GM12878 (cell line): Measurements from ENCODE around the gene PRKN. TPM values are rescaled to one million over a fixed set of nuclear protein-coding genes. Genes with fewer than 3 reads are reported as not detected.

Source experiments
- ATAC-seq: fragments of 200-7000 bp; cut with Tn5 transposase; 3 replicates; pipeline ENCODE4 v1.9.1; 2020; ENCODE audit warnings: mild to moderate bottlenecking, moderate library complexity
- BruUV-seq: library from RNA; stranded (reverse); fragments of 400-500 nt; replicated peaks from 2 replicates; lab custom pipeline; 2021; lab: Mats Ljungman, UMichigan
- CTCF ChIA-PET: fragments of 300-600 bp; sonication (Branson Sonifier 250); formaldehyde crosslinking; extraction: SDS; loops from one replicate; lab custom pipeline; 2021; ENCODE audit warnings: inconsistent platforms; lab: Yijun Ruan, JAX
- POLR2A ChIA-PET: fragments of 350-600 bp; formaldehyde crosslinking; extraction: SDS; loops from one replicate; lab custom pipeline; 2021; ENCODE audit warnings: inconsistent platforms; lab: Charles Lee
- RAD21 ChIA-PET: fragments of 300-600 bp; sonication (Branson Sonifier 250); formaldehyde crosslinking; loops from one replicate; lab custom pipeline; 2023; ENCODE audit warnings: antibody characterized with exemption; ENCODE audit not compliant: unreplicated experiment; lab: Charles Lee
- SMC1A ChIA-PET: fragments of 300-600 bp; sonication (Branson Sonifier 250); formaldehyde crosslinking; loops from one replicate; lab custom pipeline; 2023; ENCODE audit not compliant: unreplicated experiment, uncharacterized antibody; lab: Charles Lee
- DNase-seq: peaks from one replicate; pipeline ENCODE4 v3.0.0-alpha.2; 2011; ENCODE audit warnings: low read depth, low spot score
- FAIRE-seq: peaks from 3 replicates; lab custom pipeline; 2011; peaks lifted over from hg19 to GRCh38; lab: Jason Lieb, UNC
- H2AFZ ChIP-seq: 2 replicates; pipeline ENCODE4 v1.6.0; 2011; ENCODE audit warnings: low read depth, low read length, control low read depth; ENCODE audit not compliant: control insufficient read depth
- H3K27ac ChIP-seq: 2 replicates; pipeline ENCODE4 v1.5.1; 2011; ENCODE audit warnings: control low read depth; ENCODE audit not compliant: control insufficient read depth, insufficient read depth
- H3K27me3 ChIP-seq, 2 experiments: replicated peaks in 1 of 2; 2 replicates each; pipeline versions ENCODE4 v1.6.0 to v1.6.1; 2011; ENCODE audit warnings: low read length in 1 of 2; ENCODE audit not compliant: control insufficient read depth in 2 of 2, insufficient read depth in 2 of 2
- H3K36me3 ChIP-seq, 2 experiments: 2 replicates each; pipeline ENCODE4 v1.5.1; 2011; ENCODE audit warnings: low read length in 1 of 2; ENCODE audit not compliant: control insufficient read depth in 2 of 2, insufficient read depth in 2 of 2
- H3K4me1 ChIP-seq: 2 replicates; pipeline ENCODE4 v1.6.1; 2011; ENCODE audit warnings: mild to moderate bottlenecking, low read length, moderate library complexity, mixed read lengths; ENCODE audit not compliant: control insufficient read depth, insufficient read depth
- H3K4me2 ChIP-seq: 2 replicates; pipeline ENCODE4 v1.6.0; 2011; ENCODE audit warnings: control low read depth; ENCODE audit not compliant: control insufficient read depth, insufficient read depth
- H3K4me3 ChIP-seq: fragments of 200-600 bp; sonication (generic); 2 replicates; pipeline ENCODE4 v1.5.1; 2016
- H3K79me2 ChIP-seq: 2 replicates; pipeline ENCODE4 v1.6.0; 2011; ENCODE audit warnings: low read length; ENCODE audit not compliant: control insufficient read depth, insufficient read depth
- H3K9ac ChIP-seq: 2 replicates; pipeline ENCODE4 v1.8.0; 2011; ENCODE audit warnings: low read length, control low read depth, mixed read lengths; ENCODE audit not compliant: control insufficient read depth, insufficient read depth
- H3K9me3 ChIP-seq: replicated peaks from 3 replicates; pipeline ENCODE4 v1.5.1; 2011; ENCODE audit warnings: mild to moderate bottlenecking, low read length; ENCODE audit not compliant: control insufficient read depth, insufficient read depth
- H4K20me1 ChIP-seq: 2 replicates; pipeline ENCODE4 v1.6.0; 2011; ENCODE audit not compliant: control insufficient read depth, insufficient read depth
- ATF7 ChIP-seq: fragments of 450-650 bp; IDR thresholded peaks from 2 replicates; pipeline ENCODE4 v1.6.1; 2016; ENCODE audit warnings: low read depth, mild to moderate bottlenecking
- EGR1 ChIP-seq, 2 experiments: IDR thresholded peaks; 1 replicate in 1 of 2; 2 replicates in 1 of 2; pipeline ENCODE4 v1.6.1; 2011 to 2012; ENCODE audit warnings: low read depth in 2 of 2, low read length in 2 of 2, borderline replicate concordance in 1 of 2, mild to moderate bottlenecking in 1 of 2, moderate library complexity in 1 of 2
- FOXM1 ChIP-seq: IDR thresholded peaks from 2 replicates; pipeline ENCODE4 v1.6.1; 2012; ENCODE audit warnings: low read depth, mild to moderate bottlenecking, inconsistent platforms, low read length, moderate library complexity
- IKZF1 ChIP-seq: fragments of 450-650 bp; conservative IDR thresholded peaks from 2 replicates; pipeline ENCODE4 v1.6.1; 2017; ENCODE audit warnings: antibody characterized with exemption, mild to moderate bottlenecking
- MXI1 ChIP-seq: fragments of 150-350 bp; IDR thresholded peaks from 2 replicates; pipeline ENCODE4 v1.6.1; 2011; ENCODE audit warnings: low read depth, mild to moderate bottlenecking, inconsistent platforms, low read length, improper control_type of control experiment
- RCOR1 ChIP-seq: conservative IDR thresholded peaks from 2 replicates; pipeline ENCODE4 v1.6.1; 2012; ENCODE audit warnings: low read depth, low read length, improper control_type of control experiment
- RUNX3 ChIP-seq: IDR thresholded peaks from 2 replicates; pipeline ENCODE4 v1.6.1; 2012; ENCODE audit warnings: low read length, inconsistent platforms
- STAT3 ChIP-seq: IDR thresholded peaks from 2 replicates; pipeline ENCODE4 v1.6.1; 2011; ENCODE audit warnings: low read depth, low read length, improper control_type of control experiment
- SUZ12 ChIP-seq: fragments of 200-600 bp; sonication (generic); IDR thresholded peaks from one replicate; pipeline ENCODE4 v1.6.1; 2018; ENCODE audit warnings: antibody characterized with exemption, mild to moderate bottlenecking; ENCODE audit not compliant: unreplicated experiment
- ZNF207 ChIP-seq: fragments of 450-650 bp; IDR thresholded peaks from 2 replicates; pipeline ENCODE4 v1.6.1; 2014; ENCODE audit warnings: antibody characterized with exemption, mild to moderate bottlenecking, borderline replicate concordance
- ZNF217 ChIP-seq: fragments of 450-650 bp; IDR thresholded peaks from 2 replicates; pipeline ENCODE4 v1.6.1; 2017; ENCODE audit warnings: antibody characterized with exemption, mild to moderate bottlenecking
- WGBS: methylation state at CpG from one replicate; pipeline ENCODE4 v1.1.6; 2016; ENCODE audit warnings: low lambda C conversion rate; ENCODE audit not compliant: insufficient replicate concordance, insufficient coverage; ENCODE audit errors: missing lambda C conversion rate; 5-methylcytosine and 5-hydroxymethylcytosine counted together
- in situ Hi-C: fragments of 300-500 bp; cut with MboI; formaldehyde crosslinking; loops from 9 replicates; pipeline ENCODE4 v1.14.3; 2018; ENCODE audit warnings: mixed read lengths
- intact Hi-C: fragments of 100-400 bp; cut with micrococcal nuclease; formaldehyde crosslinking; loops from one replicate; pipeline ENCODE4 v1.14.2; 2022; ENCODE audit not compliant: unreplicated experiment
- polyA plus RNA-seq, 11 experiments: library from polyadenylated mRNA; depleted of rRNA in 4 of 11; unstranded in 6 of 11; stranded (reverse) in 5 of 11; fragments of >200 nt; fragmentation: Nextera tagmentation in 4 of 11; fragmentation: Illumina TruSeq in 1 of 11; extraction: Ambion mirVana in 4 of 11; extraction: Trizol in 1 of 11; gene quantifications; 1 replicate in 1 of 11; 2 replicates in 10 of 11; pipeline versions ENCODE4 v1.2.1 to v1.2.3, GENCODE V29; 2011 to 2016; ENCODE audit warnings: inconsistent platforms in 2 of 11, missing spikeins in 2 of 11, low read depth in 1 of 11
- total RNA-seq, 4 experiments: library from RNA; depleted of rRNA in 3 of 4; stranded (reverse); fragments of >200 nt in 3 of 4; fragmentation: Illumina TruSeq in 1 of 4; extraction: Trizol in 1 of 4; gene quantifications; 2 replicates each; pipeline versions ENCODE4 v1.2.1 to v1.2.3, GENCODE V29; 2013 to 2021
- TF ChIP-seq, protein P1 (sequence below): IDR thresholded peaks from 2 replicates; pipeline ENCODE4 v1.6.1; 2012; ENCODE audit warnings: low read depth, low read length, improper control_type of control experiment
- TF ChIP-seq, protein P2 (sequence below): fragments of 450-650 bp; IDR thresholded peaks from 2 replicates; pipeline ENCODE4 v1.6.1; 2018; ENCODE audit warnings: mild to moderate bottlenecking, low read depth, moderate library complexity; ENCODE audit not compliant: partially characterized antibody
- TF ChIP-seq, protein P3 (sequence below): IDR thresholded peaks from 2 replicates; pipeline ENCODE4 v1.6.1; 2011; ENCODE audit warnings: low read depth, mild to moderate bottlenecking, low read length, moderate library complexity, borderline replicate concordance; ENCODE audit errors: extremely low read depth

The PRKN gene
- total and polyA plus RNA-seq, 10 of the 15 experiments (the other 5 are each of a cell fraction or from before 2014, with no cell fraction given), result 0.06 to 0.09 TPM; not detected in 8

DNA sequence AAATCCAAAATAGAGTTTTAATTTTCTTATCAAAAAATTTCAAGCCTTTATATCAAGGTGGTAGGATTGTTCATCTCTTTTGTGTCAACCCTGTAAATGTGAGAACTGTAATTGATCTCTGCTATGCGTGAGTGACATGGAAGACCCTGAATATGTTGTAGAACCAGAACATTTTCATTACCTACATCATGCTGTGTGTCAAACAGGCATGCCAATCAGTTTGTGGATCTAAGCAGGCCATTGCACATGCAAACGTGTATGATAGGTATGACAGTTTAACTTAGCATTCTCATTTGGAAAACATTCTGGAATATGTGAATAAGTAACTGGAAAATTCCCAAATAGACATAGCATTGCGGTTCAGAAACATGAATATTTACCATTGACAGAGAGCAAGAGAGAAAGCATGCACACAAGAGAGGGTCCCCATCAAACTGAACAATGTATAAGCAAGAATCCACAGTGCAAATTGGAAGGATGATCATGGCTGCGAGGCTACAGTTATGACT is 812.1 kb downstream of the PRKN start:
- POLR2A ChIA-PET, result no interaction called here
- RAD21 ChIA-PET, result no interaction called here
- H3K27me3 ChIP-seq, result no peaks in the 10 kb centered on the region
- intact Hi-C loops, result no loop called here
- H3K9ac ChIP-seq, result no peak overlapping the region
- H3K4me2 ChIP-seq, result no peak overlapping the region
- DNase-seq (no peak), FAIRE-seq (no peak), ATAC-seq (no peak)
- H3K4me3 ChIP-seq, result no peak overlapping the region
- no peaks in the 10 kb centered on the region for H3K79me2 ChIP-seq
- H3K27ac ChIP-seq, result no peak overlapping the region
- H3K9me3 ChIP-seq, result no peaks in the 10 kb centered on the region
- SMC1A ChIA-PET, result no interaction called here
- no TSS peak for BruUV-seq
- no peak for TF ChIP-seq EGR1 (IDR thresholded peaks at IDR 0.05; ENCODE audit: borderline replicate concordance in 1 of 2, low read depth in 2 of 2, low read length in 2 of 2)
- no peak for TF ChIP-seq MXI1
- TF ChIP-seq, protein P1, sequence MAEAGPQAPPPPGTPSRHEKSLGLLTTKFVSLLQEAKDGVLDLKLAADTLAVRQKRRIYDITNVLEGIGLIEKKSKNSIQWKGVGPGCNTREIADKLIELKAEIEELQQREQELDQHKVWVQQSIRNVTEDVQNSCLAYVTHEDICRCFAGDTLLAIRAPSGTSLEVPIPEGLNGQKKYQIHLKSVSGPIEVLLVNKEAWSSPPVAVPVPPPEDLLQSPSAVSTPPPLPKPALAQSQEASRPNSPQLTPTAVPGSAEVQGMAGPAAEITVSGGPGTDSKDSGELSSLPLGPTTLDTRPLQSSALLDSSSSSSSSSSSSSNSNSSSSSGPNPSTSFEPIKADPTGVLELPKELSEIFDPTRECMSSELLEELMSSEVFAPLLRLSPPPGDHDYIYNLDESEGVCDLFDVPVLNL, result no peak
- no peak for TF ChIP-seq ZNF207
- no peaks in the 10 kb centered on the region for H4K20me1 ChIP-seq
- no peaks in the 10 kb centered on the region for H3K36me3 ChIP-seq
- in situ Hi-C loops, result no loop called here
- H3K4me1 ChIP-seq, result no peaks in the 10 kb centered on the region
- no peak overlapping the region for H2AFZ ChIP-seq
- WGBS, result 5% methylated on average over 4 of the region's 4 CpGs
- CTCF ChIA-PET, result no interaction called here

DNA sequence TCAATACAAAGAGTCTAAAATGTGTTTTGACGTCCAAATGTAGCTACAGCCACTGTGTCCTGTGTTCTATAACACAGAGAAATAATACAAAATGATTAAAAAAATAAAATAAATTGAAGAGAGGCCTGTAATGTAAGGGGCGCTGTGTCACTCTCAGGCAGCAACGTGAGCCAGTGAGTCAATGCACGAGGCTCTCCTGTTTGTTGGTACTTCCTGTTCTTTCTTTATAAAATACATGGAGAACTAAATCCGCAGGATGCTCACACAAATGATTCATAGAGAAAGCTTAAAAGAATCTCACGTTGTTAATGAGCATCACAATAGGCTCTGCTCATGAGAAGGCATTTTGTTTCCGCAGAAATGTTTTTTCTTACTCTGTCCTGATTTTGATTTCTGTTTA is 818.7 kb downstream of the PRKN start:
- H3K4me3 ChIP-seq, result no peak overlapping the region
- no TSS peak for BruUV-seq
- FAIRE-seq, result no peak
- no peaks in the 10 kb centered on the region for H3K79me2 ChIP-seq
- no peak overlapping the region for H3K4me2 ChIP-seq
- SMC1A ChIA-PET, result no interaction called here
- POLR2A ChIA-PET, result no interaction called here
- H3K9me3 ChIP-seq, result no peaks in the 10 kb centered on the region
- RAD21 ChIA-PET, result no interaction called here
- no peak overlapping the region for H2AFZ ChIP-seq
- H3K27me3 ChIP-seq, result no peaks in the 10 kb centered on the region
- H3K27ac ChIP-seq, result no peak overlapping the region
- no peak for ATAC-seq
- no peaks in the 10 kb centered on the region for H3K36me3 ChIP-seq
- no peak overlapping the region for H3K9ac ChIP-seq
- in situ Hi-C loops (no loop called here), intact Hi-C loops (no loop called here)
- no peak for DNase-seq
- 38% methylated on average over 7 of the region's 7 CpGs for WGBS
- no peaks in the 10 kb centered on the region for H4K20me1 ChIP-seq
- H3K4me1 ChIP-seq, result no peaks in the 10 kb centered on the region
- CTCF ChIA-PET, result no interaction called here
- TF ChIP-seq IKZF1, result no peak
- TF ChIP-seq, protein P2, sequence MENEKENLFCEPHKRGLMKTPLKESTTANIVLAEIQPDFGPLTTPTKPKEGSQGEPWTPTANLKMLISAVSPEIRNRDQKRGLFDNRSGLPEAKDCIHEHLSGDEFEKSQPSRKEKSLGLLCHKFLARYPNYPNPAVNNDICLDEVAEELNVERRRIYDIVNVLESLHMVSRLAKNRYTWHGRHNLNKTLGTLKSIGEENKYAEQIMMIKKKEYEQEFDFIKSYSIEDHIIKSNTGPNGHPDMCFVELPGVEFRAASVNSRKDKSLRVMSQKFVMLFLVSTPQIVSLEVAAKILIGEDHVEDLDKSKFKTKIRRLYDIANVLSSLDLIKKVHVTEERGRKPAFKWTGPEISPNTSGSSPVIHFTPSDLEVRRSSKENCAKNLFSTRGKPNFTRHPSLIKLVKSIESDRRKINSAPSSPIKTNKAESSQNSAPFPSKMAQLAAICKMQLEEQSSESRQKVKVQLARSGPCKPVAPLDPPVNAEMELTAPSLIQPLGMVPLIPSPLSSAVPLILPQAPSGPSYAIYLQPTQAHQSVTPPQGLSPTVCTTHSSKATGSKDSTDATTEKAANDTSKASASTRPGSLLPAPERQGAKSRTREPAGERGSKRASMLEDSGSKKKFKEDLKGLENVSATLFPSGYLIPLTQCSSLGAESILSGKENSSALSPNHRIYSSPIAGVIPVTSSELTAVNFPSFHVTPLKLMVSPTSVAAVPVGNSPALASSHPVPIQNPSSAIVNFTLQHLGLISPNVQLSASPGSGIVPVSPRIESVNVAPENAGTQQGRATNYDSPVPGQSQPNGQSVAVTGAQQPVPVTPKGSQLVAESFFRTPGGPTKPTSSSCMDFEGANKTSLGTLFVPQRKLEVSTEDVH, result no peak
- TF ChIP-seq FOXM1, result no peak
- TF ChIP-seq SUZ12, result no peak
- TF ChIP-seq ZNF217, result no peak
- TF ChIP-seq, protein P3, sequence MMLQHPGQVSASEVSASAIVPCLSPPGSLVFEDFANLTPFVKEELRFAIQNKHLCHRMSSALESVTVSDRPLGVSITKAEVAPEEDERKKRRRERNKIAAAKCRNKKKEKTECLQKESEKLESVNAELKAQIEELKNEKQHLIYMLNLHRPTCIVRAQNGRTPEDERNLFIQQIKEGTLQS, result no peak
- TF ChIP-seq STAT3, result no peak
- no peak for TF ChIP-seq ATF7
- TF ChIP-seq RCOR1, result no peak
- no peak for TF ChIP-seq RUNX3
